AG04450 (cell line): ENCODE measurements around the gene DSG2. TPM values are rescaled to one million over a fixed set of nuclear protein-coding genes. Genes with fewer than 3 reads are reported as not detected.
"Not testable (repeated sequence)": the region's sequence is repeated elsewhere in the genome, so short reads cannot be mapped to it uniquely, and the experiment has no call there.

ENCODE experiments used
- CTCF ChIA-PET: fragments of 300-600, 350-600 bp; formaldehyde crosslinking; extraction: SDS; loops from one replicate; lab custom pipeline; 2022; ENCODE audit warnings: antibody characterized with exemption, inconsistent platforms; lab: Charles Lee
- POLR2A ChIA-PET: fragments of 350-600 bp; formaldehyde crosslinking; extraction: SDS; loops from one replicate; lab custom pipeline; 2021; ENCODE audit warnings: antibody characterized with exemption, inconsistent platforms; lab: Yijun Ruan, JAX
- DNase-seq: peaks from one replicate; pipeline ENCODE4 v3.0.0-alpha.2; 2011; ENCODE audit warnings: low read depth, low spot score
- H3K27ac ChIP-seq: one replicate; pipeline ENCODE4 v1.5.1; 2012; ENCODE audit warnings: low read depth, low read length, control low read depth
- H3K27me3 ChIP-seq: one replicate; pipeline ENCODE4 v1.6.0; 2012; ENCODE audit warnings: low read length; ENCODE audit not compliant: control insufficient read depth, insufficient read depth
- H3K4me3 ChIP-seq: 2 replicates; pipeline ENCODE4 v1.5.1; 2011; ENCODE audit warnings: mild to moderate bottlenecking, low read depth, low read length, control low read depth
- H3K9me3 ChIP-seq: 2 replicates; pipeline ENCODE4 v1.5.1; 2012; ENCODE audit warnings: low read length; ENCODE audit not compliant: control insufficient read depth, insufficient read depth
- polyA plus RNA-seq: library from polyadenylated mRNA; depleted of rRNA; stranded (reverse); fragments of >200 nt; gene quantifications from 2 replicates; pipeline ENCODE4 v1.2.3, GENCODE V29; 2011
- TF ChIP-seq, protein P1 (sequence below): IDR thresholded peaks from 2 replicates; pipeline ENCODE4 v1.5.1; 2011; ENCODE audit warnings: low read depth, low read length, control low read depth, inconsistent platforms

DSG2 gene
- polyA plus RNA-seq, 1 experiment = 0.84 TPM

- ChIA-PET POLR2A (no interaction called here), CTCF (no interaction called here)
- no peaks in the 10 kb centered on the region for H3K27me3 ChIP-seq
- H3K9me3 ChIP-seq = peaks cover 3% of the 10 kb centered on the region; the same call in 1 of the 2 replicates
- H3K27ac ChIP-seq = no peak overlapping the region
- DNase-seq = no peak
- no peak overlapping the region for H3K4me3 ChIP-seq
- TF ChIP-seq, protein P1, sequence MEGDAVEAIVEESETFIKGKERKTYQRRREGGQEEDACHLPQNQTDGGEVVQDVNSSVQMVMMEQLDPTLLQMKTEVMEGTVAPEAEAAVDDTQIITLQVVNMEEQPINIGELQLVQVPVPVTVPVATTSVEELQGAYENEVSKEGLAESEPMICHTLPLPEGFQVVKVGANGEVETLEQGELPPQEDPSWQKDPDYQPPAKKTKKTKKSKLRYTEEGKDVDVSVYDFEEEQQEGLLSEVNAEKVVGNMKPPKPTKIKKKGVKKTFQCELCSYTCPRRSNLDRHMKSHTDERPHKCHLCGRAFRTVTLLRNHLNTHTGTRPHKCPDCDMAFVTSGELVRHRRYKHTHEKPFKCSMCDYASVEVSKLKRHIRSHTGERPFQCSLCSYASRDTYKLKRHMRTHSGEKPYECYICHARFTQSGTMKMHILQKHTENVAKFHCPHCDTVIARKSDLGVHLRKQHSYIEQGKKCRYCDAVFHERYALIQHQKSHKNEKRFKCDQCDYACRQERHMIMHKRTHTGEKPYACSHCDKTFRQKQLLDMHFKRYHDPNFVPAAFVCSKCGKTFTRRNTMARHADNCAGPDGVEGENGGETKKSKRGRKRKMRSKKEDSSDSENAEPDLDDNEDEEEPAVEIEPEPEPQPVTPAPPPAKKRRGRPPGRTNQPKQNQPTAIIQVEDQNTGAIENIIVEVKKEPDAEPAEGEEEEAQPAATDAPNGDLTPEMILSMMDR = no peak
Measured at GRCh38 chr18:31505156-31505555, 7.2 kb downstream of the DSG2 start.

DNA sequence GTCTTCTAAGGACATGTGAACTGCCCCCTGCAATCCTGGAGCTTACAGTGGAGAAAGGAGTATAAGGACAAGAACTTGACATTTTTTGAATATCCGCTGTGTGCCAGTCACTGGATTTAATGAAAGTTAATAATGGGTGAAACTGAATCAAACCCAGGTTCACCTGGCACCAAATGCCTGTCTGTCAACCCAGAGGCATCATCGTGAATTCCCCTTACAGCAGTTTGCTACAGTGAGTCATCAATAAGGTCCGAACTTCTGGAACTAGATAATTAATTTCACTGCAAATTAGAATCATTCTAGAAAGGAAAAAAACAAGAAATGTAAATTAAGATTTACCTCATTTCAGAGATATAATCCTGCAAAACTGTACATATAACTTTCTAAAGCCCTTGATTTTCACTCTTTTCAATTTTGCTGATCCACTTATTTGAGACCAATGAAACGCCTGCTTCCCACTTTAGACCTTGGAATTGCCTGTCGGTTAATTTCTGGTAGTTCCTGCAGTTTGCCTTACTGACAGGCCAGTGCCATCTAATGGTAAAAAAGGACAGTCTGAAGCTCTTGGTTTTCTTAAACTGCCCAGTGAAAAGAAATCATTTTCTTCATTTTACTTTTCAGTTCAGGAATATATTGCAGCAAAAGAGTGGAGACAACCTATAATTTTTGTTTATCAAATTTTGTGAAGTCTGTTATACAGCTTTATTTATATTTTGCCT is 8.2 kb downstream of the DSG2 start:
- TF ChIP-seq, protein P1 = no peak
- peaks cover 3% of the 10 kb centered on the region; the same call in 1 of the 2 replicates for H3K9me3 ChIP-seq
- DNase-seq = no peak
- ChIA-PET POLR2A (no interaction called here), CTCF (no interaction called here)
- no peaks in the 10 kb centered on the region for H3K27me3 ChIP-seq
- H3K27ac ChIP-seq = no peak overlapping the region
- H3K4me3 ChIP-seq = no peak overlapping the region

DNA sequence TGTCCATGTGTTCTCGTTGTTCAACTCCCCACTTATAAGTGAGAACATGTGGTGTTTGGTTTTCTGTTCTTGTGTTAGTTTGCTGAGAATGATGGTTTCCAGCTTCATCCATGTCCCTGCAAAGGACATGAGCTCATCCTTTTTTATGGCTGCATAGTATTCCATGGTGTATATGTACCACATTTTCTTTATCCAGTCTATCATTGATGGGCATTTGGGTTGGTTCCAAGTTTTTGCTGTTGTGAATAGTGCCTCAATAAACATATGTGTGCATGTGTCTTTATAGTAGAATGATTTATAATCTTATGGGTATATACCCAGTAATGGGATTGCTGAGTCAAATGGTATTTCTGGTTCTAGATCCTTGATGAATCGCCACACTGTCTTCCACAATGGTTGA is 9.1 kb downstream of the DSG2 start:
- CTCF ChIA-PET, DNase-seq, H3K9me3 ChIP-seq, H3K27ac ChIP-seq, POLR2A ChIA-PET, H3K27me3 ChIP-seq, H3K4me3 ChIP-seq: not testable (repeated sequence)

DNA sequence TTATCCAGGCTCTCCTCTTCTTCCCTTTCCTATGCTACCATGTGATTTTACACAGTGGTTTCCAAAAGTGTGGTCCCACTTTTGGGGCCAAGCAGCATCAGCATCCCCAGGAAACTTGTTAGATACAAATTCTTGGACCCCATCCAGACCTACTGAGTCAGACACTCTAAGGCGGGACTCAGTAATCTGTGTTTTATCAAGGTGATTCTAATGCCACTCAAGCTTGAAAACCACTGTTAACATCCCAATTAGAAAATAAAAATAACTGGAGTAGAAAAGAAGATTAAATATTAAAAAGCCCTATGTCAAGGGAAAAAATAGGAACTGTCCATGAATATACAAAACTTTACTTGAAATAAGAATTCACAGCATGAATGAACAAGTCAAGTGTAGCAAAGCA is 10.8 kb downstream of the DSG2 start:
- no peak overlapping the region for H3K4me3 ChIP-seq
- TF ChIP-seq, protein P1 = no peak
- POLR2A ChIA-PET = no interaction called here
- DNase-seq = no peak
- no peaks in the 10 kb centered on the region for H3K27me3 ChIP-seq
- peaks cover 3% of the 10 kb centered on the region for H3K9me3 ChIP-seq
- CTCF ChIA-PET = interaction anchor here (0.5 kb wide), 1 partner anchor 650 kb away, joined by 4 read pairs; no protein-coding TSS in a partner anchor
- no peak overlapping the region for H3K27ac ChIP-seq

- TF ChIP-seq, protein P1 = no peak
- Histone ChIP-seq H3K27me3 (no peaks in the 10 kb centered on the region), H3K4me3 (no peak overlapping the region), H3K27ac (no peak overlapping the region), H3K9me3 (peaks cover 3% of the 10 kb centered on the region)
- ChIA-PET CTCF (no interaction called here), POLR2A (no interaction called here)
- no peak for DNase-seq
Measured at GRCh38 chr18:31509571-31509970, 11.6 kb downstream of the DSG2 start.
